HG03103 (cell line): ENCODE results near the gene TM2D1.
"Not testable (repeated sequence)": the region's sequence is repeated elsewhere in the genome, so short reads cannot be mapped to it uniquely, and the experiment has no call there.

Source experiments
- ATAC-seq: cut with Tn5 transposase; IDR thresholded peaks from one replicate; pipeline ENCODE4 v1.9.1; 2021; ENCODE audit warnings: low read depth; ENCODE audit not compliant: unreplicated experiment

TM2D1 gene

DNA sequence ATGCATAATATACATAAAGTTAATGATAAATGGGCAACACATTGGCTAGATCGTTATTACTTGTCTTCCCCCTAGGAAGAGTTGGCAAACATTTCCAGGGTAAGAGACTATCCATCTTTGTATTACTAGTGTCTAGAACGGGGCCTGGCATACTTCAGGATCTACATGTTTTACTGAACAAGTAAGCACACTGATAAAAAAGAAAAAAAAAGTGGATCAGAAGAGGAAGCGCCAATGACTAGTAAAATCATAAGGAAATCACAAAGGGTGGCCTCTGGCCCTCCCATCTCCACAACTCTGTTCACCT is 482 bp downstream of the TM2D1 start:
- no peak for ATAC-seq

- ATAC-seq = not testable (repeated sequence)
Measured at GRCh38 chr1:61718996-61719663, 5.8 kb downstream of the TM2D1 start.

DNA sequence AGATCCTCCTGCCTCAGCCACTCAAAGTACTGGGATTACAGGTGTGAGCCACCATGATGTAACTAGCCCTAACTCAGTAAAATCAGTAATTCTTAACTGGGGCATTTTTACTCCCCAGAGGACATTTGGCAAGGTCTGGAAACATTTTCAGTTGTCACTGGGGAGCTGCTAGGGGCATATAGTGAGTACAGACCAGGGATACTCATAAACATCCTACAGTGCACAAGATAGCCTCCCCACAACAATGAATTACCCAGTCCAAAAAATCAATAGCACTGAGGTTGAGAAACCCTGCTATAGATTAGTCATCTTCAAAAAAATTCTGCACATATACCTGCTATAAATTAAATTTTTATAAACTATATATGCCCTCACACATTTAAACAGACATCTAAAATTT is 13.0 kb downstream of the TM2D1 start:
- no peak for ATAC-seq

- ATAC-seq = not testable (repeated sequence)
Measured at GRCh38 chr1:61711257-61711656, 13.7 kb downstream of the TM2D1 start.

GRCh38 chr1:61709908-61710289 is 15.0 kb downstream of the TM2D1 start:
- ATAC-seq = no peak

- no peak for ATAC-seq
Measured at GRCh38 chr1:61708953-61709907, 15.7 kb downstream of the TM2D1 start.

DNA sequence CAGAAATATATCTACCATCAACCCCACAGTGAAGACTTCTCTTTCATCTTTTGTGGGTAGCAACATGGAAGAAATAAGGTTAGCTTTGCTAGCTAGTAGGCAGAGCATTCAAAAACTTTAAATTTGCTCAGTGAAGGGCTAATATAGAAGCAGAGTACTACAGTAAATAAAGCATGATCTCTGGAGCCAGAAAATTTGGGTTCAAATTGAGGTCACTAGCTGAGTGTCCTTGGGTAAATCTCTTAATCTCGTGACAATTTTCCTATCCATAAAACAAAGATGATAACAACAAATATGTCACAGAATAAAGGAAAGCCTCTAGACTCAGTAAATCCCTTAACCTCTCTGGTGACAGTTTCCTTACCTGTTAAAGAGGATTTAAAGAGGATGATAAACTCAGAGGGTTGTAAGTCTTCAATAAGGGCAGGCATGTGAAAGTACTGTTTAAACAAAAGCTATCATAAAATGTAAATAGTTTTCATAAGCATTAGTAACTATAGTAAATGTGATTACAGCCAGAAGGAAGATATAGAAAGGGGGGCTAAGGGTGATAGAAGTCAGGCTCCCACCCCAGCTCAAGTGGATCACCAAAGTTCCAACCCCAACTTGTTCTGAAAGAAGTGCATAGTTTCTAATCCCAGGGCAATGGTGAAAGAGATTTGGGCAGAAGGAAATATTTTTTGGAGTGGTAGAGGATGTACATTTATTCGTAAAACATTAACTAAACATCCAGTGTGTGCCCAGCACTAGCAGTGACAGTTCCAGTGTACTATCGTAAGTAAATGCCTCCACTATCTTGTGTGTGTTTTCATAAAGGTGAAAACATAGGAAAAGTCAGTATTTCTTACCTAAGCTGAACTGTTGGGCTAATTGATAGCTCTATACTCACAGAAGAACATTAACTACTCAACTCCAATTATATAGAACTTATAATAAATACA is 24.8 kb downstream of the TM2D1 start:
- no peak for ATAC-seq

DNA sequence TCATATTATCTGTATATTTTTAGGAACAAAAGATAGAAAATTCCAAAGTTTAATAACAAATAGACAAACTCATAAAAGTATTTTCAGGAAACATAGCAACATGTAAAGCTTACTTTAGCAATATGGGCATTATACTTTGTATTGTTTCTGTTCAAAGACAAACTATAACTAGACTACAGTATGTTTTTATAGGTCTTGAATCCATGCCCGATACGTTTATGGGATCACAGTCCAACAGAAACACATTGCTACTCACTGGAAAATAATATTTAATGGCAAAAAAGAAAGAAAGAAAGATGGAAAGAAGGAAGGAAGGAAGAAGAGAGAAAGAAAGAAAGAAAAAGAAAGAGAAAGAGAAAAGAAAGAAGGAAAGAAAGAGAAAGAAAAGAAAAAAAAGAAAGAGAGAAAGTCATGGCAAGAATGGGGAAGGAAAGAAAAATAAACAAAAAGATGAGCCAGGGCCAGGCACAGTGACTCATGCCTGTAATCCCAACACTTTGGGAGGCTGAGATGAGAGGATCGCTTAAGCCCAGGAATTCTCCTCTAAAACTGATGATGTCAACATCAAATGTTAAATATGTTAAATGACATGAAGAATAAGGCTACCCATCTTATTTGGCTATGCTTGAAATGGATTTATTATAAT is 32.7 kb downstream of the TM2D1 start:
- no peak for ATAC-seq

GRCh38 chr1:61687901-61688300 is 37.0 kb downstream of the TM2D1 start:
- ATAC-seq = no peak

DNA sequence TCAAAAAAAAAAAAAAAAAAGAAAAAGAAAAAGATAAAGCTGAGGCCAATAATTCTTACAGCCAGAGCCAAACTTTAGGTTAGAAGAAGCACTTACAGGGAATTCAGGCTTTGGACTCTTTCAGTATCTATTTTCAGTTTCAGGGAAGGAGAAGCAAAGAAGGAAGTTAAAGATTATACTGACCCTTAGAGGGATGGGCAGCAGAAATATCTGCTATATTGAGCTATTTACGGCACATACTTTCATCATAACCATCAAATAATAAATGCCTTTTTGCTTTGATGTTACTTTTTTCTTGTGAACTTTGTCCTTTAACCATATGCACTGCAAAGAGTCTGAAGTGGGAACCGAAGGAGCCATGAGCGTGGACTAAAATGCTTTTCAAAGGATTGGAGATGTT is 42.0 kb downstream of the TM2D1 start:
- ATAC-seq = no peak

DNA sequence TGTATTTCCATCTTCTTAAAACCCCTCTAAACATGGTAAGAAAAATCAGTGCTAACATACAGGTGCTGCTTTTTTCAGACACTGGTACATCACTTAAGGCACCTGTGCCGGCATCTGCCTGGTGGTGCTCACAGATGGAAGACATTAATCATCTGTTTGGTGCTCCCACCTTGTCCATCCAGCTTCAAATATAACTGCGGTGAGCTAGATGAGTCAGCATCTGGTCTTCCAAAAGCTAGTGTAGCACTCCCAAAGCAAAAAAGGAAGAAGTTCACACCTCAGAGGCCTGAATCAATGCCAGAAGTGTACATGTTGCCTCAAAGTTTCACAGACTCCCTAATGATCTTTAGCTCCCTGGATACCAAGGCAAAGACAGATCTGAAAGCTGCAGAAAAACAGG is 44.4 kb downstream of the TM2D1 start:
- no peak for ATAC-seq

DNA sequence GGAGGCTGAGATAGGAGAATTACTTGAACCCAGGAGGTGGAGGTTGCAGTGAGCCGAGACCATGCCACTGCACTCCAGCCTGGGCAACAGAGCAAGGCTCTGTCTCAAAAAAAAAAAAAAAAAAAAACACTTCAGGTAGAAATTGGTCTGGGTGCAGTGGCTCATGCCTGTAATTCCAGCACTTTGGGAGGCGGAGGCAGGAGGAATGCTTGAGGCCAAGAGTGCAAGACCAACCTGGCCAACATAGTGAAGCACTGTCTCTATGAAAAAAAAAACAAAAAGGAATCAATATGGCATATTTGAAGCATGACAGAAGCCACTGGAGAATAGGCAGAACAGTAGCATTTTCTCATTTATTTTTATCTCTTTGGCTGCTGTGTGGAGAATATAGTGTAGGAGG is 48.1 kb downstream of the TM2D1 start:
- not testable (repeated sequence) for ATAC-seq

- no peak for ATAC-seq
Measured at GRCh38 chr1:61674221-61674620, 50.7 kb downstream of the TM2D1 start.

- no peak for ATAC-seq
Measured at GRCh38 chr1:61672376-61672775, 52.6 kb downstream of the TM2D1 start.

- ATAC-seq = no peak
Measured at GRCh38 chr1:61670445-61670844, 54.5 kb downstream of the TM2D1 start.

GRCh38 chr1:61670016-61670415 is 54.9 kb downstream of the TM2D1 start:
- no peak for ATAC-seq

DNA sequence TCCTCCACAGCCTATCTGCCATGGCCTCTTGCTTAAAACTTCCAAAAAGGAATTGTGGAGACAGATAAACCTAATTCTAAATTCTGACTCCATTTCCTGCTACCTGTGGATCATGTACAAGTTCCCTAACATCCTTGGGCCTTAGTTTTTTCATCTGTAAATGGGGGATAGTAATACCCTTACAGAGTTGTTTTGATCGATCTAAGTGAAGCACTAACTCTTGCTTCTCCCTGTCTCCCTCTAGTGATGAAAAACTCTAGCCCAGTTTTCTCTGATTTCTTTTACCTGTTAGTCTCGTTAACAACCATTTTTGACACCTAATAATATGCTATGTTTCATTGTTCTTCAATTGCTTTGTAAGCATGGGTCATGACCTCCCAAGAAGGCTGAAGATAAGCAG is 65.9 kb downstream of the TM2D1 start:
- no peak for ATAC-seq

- ATAC-seq = no peak
Measured at GRCh38 chr1:61655453-61655852, 69.5 kb downstream of the TM2D1 start.

GRCh38 chr1:61654067-61654466 is 70.9 kb downstream of the TM2D1 start:
- no peak for ATAC-seq

DNA sequence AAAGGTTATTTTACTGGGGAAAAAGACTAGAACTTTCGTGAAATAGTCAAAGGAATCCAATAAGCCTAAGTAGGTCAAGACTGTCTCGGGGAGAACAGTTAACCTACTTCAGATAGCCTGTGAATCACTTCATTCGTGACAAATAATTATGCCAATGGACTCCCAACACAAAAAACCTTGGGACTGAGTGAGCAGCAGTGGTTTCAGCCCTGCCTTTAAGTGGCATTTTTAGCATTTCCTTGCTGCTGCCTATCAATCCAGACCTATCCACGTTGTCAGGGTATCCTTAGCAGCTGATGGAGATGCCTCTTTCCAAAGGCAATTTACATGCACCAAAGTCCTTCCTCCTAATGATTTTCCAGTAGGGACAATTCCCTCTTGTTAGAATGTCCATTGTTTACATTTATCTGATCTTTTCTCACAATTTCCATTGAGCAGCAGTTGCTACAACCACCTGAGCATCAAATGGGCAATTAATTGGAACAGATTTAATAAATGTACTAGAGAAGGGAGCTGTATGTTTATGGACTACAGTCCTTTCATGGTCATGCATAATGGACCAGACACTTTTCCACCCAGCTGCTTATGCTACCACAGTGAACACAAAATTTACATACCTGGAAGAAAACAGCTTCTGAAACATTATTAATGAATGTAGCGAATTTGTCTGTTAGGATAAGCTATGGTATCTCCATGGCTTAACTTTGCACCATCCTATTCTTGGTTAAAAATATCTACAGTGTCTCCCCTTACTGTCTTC is 75.8 kb downstream of the TM2D1 start:
- ATAC-seq = no peak
